Activated CD4-positive, alpha-beta T cell treated with anti-CD3 and anti-CD28 coated beads, Interleukin-2, amount 10 ng/mL, durations not matched to agents 24 days and 14 days (primary cell): ENCODE results near the gene KRTAP5-10. TPM values are rescaled to one million over a fixed set of nuclear protein-coding genes. Genes with fewer than 3 reads are reported as not detected.
"Not testable (repeated sequence)": the region's sequence is repeated elsewhere in the genome, so short reads cannot be mapped to it uniquely, and the experiment has no call there.

Source experiments
- DNase-seq: peaks from one replicate; pipeline ENCODE4 v3.0.0; 2022
- H3K27ac Mint-ChIP-seq: one replicate; pipeline ENCODE4 v1.8.0; 2022; ENCODE audit warnings: mild to moderate bottlenecking, mixed read lengths
- H3K27me3 Mint-ChIP-seq: one replicate; pipeline ENCODE4 v1.8.0; 2022; ENCODE audit warnings: mixed read lengths
- H3K36me3 Mint-ChIP-seq: one replicate; pipeline ENCODE4 v1.8.0; 2022; ENCODE audit warnings: low read depth, mild to moderate bottlenecking, mixed read lengths
- H3K4me1 Mint-ChIP-seq: one replicate; pipeline ENCODE4 v1.8.0; 2021; ENCODE audit warnings: mixed read lengths
- H3K4me3 Mint-ChIP-seq: one replicate; pipeline ENCODE4 v1.8.0; 2022; ENCODE audit warnings: mild to moderate bottlenecking, moderate library complexity, mixed read lengths
- H3K9me3 Mint-ChIP-seq: one replicate; pipeline ENCODE4 v1.8.0; 2021; ENCODE audit warnings: mixed read lengths
- intact Hi-C: fragments of 100-400 bp; cut with micrococcal nuclease; formaldehyde crosslinking; loops from one replicate; pipeline ENCODE4 v1.15.1; 2023
- total RNA-seq: library from RNA; stranded (reverse); gene quantifications from 2 replicates; pipeline ENCODE4 v1.2.3, GENCODE V29; 2022

Gene KRTAP5-10
- total RNA-seq, 1 donor from 2014 or later = not detected

DNA sequence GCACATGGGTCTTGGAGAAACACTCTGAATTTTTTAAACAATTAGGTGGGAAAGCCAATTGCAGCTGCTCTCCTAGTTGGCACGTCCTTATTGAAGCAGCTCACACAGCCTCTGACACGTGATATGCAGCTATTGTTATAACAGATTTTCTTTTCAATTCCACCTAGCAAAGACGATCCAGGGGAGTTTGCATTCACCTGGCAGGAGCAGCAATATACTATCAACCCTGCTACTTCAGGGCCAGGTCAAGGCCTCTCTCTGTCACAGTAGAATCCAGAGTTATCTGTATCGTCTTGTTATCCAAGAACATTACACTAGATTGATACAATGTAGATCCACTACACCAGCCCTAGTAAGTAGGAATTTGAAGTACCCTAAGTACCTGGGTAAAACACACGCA lies 9.1 kb downstream of the KRTAP5-10 start:
- Mint-ChIP-seq H3K27me3 (peaks cover 3% of the 10 kb centered on the region), H3K4me3 (no peak overlapping the region), H3K36me3 (no peaks in the 10 kb centered on the region), H3K27ac (no peak overlapping the region), H3K4me1 (no peaks in the 10 kb centered on the region), H3K9me3 (no peaks in the 10 kb centered on the region)
- DNase-seq = no peak
- intact Hi-C loops = no loop called here

DNA sequence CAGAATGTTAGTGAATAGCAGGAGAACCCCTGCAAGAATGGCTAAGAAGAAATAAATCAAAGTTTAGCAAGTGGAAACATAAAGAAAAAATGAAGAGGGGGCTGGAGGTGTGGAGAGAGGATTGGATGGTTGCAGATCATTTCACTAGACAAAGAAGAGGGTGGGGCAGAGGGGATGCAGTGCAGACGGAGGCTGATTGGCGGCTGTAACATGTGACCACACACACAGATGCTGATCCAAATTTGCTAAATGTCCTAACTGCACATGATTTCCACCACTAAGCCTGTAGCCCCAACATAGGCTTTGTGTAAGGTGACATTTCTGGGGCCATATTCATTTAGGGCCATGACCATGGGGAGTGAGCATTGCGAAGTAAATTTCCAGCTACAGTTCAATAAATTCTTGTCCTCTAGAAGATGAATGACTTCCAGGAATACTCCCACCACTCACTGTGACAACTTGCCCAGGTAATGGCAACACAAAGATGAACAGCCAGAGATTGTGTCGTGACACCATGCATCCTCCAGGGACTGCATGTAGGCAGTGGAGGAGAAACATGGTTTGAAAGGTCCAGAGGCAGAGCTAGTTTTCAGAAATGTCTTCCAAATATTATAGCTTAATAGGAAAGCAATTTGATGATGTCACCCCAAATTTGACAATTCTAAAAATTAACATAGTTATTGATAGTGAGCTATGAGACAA lies 10.5 kb downstream of the KRTAP5-10 start:
- intact Hi-C loops = no loop called here
- peaks cover 7% of the 10 kb centered on the region for H3K4me1 Mint-ChIP-seq
- no peaks in the 10 kb centered on the region for H3K36me3 Mint-ChIP-seq
- H3K27ac Mint-ChIP-seq = no peak overlapping the region
- no peak for DNase-seq
- peaks cover 8% of the 10 kb centered on the region for H3K27me3 Mint-ChIP-seq
- no peaks in the 10 kb centered on the region for H3K9me3 Mint-ChIP-seq
- H3K4me3 Mint-ChIP-seq = no peak overlapping the region

DNA sequence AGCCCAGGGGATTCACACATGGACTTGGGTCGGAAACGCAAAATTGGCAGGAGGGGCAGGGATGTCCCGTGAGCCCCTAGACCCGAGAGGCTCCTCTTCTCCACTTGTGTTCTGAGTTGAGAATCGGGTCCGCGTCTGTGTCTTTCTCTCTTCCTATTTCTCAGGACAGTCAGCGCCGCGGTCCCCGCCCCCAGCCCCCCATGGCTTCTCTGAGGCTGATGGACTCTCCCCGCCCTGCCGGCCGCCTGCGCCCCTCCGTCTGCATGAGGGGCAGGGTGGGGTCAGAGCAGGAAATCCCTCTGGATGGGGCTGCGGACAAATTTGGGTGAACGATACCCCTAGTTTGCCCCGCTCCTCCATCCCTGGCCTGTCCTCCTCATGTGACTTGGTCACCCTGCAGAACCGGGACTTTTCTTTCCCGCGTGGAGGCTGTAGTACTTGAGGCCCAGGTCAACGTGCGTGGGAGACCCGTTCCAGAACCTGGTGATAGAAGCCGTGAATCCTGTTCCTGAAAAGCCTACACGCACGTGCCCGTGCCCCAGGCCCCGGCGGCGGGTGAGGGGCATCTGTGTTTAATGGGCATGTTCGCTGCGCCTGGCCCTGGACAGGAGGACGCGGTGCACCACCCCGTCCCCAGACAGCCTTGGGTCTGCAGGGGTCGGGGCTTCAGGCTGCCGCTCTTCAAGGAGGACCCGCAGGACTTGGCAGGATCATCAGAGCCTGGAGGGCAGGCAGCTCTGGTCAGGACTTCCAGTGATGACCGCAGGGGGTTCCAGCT lies 11.5 kb downstream of the KRTAP5-10 start:
- DNase-seq, H3K36me3 Mint-ChIP-seq, H3K9me3 Mint-ChIP-seq, intact Hi-C loops, H3K4me1 Mint-ChIP-seq, H3K4me3 Mint-ChIP-seq, H3K27ac Mint-ChIP-seq: not testable (repeated sequence)
- peaks cover 14% of the 10 kb centered on the region for H3K27me3 Mint-ChIP-seq

DNA sequence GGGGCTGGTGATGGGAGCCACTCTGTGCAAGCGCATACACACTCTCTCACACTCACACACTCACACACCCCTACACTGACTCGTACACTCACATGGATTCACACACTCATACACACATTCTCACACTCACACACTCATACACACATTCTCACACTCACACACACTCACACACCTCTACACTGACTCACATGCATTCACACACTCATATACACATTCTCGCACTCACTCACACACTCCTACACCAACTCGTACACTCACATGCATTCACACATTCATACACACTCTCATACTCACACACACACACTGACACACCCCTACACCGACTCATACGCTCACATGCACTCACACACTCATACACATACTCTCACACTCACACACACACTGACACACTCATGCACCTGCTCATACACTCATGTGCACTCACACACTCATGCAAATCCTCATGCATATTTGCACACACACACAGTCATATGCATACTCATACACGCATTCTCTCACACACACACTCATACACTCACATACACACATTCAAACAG lies 12.2 kb downstream of the KRTAP5-10 start:
- intact Hi-C loops = no loop called here
- Mint-ChIP-seq H3K27me3 (peaks cover 16% of the 10 kb centered on the region), H3K4me1 (peaks cover 9% of the 10 kb centered on the region), H3K4me3 (no peak overlapping the region), H3K36me3 (no peaks in the 10 kb centered on the region), H3K27ac (no peak overlapping the region), H3K9me3 (no peaks in the 10 kb centered on the region)
- no peak for DNase-seq

DNA sequence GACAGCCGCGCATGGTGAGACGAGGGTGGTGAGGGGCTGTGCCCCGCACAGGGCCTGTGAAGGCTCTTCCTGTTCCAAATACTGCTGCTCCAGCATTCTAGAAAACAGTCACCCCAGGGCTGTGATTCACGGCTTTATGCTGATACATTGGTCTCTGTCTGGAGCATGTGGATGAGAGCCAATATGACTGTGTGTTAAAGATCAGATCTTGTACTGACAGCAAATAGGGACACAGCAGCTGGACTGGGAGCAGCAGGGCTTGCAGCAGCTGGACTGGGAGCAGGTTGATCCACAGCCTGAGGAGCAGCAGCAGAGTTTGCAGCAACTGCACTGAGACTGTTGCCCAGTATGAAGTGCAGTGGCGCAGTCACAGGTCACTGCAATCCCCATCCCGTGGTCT lies 14.2 kb downstream of the KRTAP5-10 start:
- H3K9me3 Mint-ChIP-seq, DNase-seq, H3K4me1 Mint-ChIP-seq, H3K36me3 Mint-ChIP-seq, H3K4me3 Mint-ChIP-seq, intact Hi-C loops, H3K27ac Mint-ChIP-seq: not testable (repeated sequence)
- H3K27me3 Mint-ChIP-seq = peaks cover 16% of the 10 kb centered on the region

DNA sequence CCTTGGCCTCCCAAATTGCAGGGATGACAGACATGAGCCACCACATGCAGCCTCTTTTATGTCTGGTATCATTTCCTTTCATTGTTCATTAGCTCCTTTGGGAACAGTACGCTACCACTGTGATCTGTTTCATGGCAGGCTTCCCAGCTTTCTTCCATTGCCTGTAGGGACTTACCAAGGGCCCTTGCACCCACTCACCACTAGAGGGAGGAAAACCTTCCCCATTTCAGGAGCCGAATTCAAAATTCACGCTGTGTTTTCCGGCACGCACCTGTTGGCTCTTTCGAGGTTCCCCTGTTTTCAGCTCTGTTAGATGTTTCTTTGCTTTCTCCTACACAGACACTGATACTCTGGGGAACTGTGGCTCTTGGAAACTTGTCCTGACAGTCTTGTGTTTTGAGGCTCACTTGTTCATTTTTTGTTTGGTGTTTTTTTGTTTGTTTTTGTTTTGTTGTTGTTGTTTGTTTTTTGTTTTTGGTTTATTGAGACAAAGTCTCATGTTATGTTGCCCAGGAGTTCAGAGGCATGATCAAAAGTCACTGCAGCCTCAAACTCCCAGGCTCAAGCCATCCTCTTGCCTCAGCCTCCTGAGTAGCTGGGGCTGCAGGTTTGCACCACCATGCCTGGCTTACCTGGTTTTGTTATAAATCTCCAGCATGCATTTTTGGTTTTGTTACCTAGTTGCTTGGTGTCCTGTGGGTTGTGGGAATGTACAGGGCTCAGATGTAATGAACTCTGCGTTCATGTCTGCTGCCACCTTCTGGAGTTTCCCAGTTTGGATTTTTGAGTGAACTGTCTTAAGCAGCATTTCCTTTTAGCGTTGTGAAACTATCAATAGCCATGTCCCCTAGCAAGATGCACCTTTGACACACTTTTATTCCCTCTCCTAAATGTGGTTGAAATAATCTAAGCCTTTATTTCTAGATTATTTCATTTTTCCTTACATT lies 15.0 kb downstream of the KRTAP5-10 start:
- peaks cover 9% of the 10 kb centered on the region for H3K4me1 Mint-ChIP-seq
- no peak overlapping the region for H3K27ac Mint-ChIP-seq
- no peaks in the 10 kb centered on the region for H3K9me3 Mint-ChIP-seq
- H3K36me3 Mint-ChIP-seq = no peaks in the 10 kb centered on the region
- H3K4me3 Mint-ChIP-seq = no peak overlapping the region
- intact Hi-C loops = no loop called here
- DNase-seq = peak; percentile 72
- peaks cover 16% of the 10 kb centered on the region for H3K27me3 Mint-ChIP-seq

DNA sequence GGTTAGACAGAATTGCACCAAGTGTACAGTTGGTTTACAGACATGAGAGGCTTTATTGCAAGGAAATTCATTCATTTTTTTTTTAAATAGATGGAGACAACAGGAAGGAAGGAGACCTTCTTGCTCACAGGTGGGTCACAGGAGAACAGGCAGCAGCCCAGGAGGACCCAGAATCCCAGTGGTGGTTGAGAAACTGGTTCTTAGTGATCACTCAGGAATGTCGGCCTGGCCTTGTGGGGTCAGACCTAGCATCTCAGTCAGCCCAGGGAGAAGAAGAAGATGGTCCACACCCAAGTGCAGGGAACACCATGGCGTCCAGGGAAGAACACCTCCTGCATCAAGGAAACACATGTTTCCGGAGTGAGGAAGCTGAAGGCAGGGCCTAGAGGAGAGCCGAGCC lies 16.5 kb downstream of the KRTAP5-10 start:
- no peak for DNase-seq
- intact Hi-C loops = no loop called here
- Mint-ChIP-seq H3K4me3 (no peak overlapping the region), H3K36me3 (no peaks in the 10 kb centered on the region), H3K27ac (no peak overlapping the region), H3K9me3 (no peaks in the 10 kb centered on the region), H3K27me3 (peaks cover 16% of the 10 kb centered on the region), H3K4me1 (peaks cover 9% of the 10 kb centered on the region)

DNA sequence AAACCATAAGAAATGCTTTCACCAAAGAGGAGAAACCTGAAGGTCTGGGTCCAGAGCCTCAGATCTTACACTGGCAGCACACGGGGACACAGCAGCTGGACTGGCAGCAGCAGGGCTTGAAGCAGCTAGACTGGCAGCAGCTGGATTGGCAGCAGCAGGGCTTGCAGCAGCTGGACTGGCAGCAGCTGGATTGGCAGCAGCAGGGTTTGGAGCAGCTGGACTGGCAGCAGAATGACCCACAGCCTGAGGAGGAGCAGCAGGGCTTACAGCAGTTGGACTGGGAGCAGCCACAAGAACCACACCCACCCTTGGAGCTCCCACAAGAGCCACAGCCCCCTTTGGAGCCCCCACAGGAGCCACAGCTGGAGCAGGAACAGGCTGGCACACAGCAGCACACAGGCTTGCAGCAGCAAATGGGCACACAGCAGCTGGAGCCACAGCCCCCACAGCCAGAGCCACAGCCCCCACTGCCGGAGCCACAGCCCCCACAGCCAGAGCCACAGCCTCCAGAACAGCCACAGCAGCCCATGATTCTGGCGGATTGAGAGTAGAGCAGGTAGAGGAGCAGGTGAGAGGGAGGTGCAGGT lies 17.0 kb downstream of the KRTAP5-10 start, which contains the start of gene KRTAP5-11:
Gene KRTAP5-11, minus strand, starts transcription at position 567 of the 587 bp plus-strand sequence. Its CDS starts 38 bp downstream, at position 529.
- peaks cover 16% of the 10 kb centered on the region for H3K27me3 Mint-ChIP-seq
- intact Hi-C loops = no loop called here
- DNase-seq = no peak
- H3K9me3 Mint-ChIP-seq = no peaks in the 10 kb centered on the region
- no peaks in the 10 kb centered on the region for H3K36me3 Mint-ChIP-seq
- H3K27ac Mint-ChIP-seq = no peak within 1 kb of the TSS
- no peak within 1 kb of the TSS for H3K4me3 Mint-ChIP-seq
- peaks cover 9% of the 10 kb centered on the region for H3K4me1 Mint-ChIP-seq

DNA sequence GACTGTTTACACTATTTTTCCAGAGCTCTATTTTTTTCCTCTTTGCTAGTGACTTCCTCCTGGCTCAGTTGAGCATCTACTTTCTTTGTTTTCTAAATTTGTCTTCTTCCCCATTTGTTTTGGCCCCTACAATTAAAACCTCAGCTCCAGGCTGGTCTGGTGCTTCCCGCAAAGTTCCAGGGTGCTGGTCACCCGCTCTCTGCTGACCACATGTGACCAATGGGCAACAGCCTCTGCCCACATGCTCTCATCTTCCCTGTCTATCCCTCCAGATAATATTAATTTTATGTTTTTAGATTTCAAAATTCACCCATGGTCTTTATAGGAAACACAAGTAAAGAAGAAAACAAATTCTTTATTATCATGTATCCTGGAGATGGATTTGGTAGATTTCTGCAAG lies 17.6 kb downstream of the KRTAP5-10 start:
- H3K4me1 Mint-ChIP-seq, H3K27ac Mint-ChIP-seq, H3K4me3 Mint-ChIP-seq, intact Hi-C loops, H3K36me3 Mint-ChIP-seq, DNase-seq, H3K9me3 Mint-ChIP-seq: not testable (repeated sequence)
- H3K27me3 Mint-ChIP-seq = peaks cover 16% of the 10 kb centered on the region

DNA sequence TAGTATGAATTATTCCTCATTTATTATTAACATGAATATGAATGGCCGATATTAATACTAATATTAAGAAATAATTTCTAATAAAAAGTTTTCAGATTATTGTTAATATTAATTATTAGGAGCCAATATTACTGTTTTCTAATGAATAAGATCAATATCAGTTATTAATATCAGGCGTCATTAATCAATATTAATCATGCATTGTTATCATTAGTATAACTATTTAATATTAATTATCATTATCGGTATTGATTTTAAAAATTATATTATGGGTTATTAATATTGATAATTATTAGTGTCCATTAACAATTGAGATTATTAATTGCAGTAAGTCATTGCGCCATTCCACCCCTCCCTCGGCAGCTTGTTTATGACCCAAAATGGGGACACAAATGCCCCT lies 20.3 kb downstream of the KRTAP5-10 start:
- H3K27ac Mint-ChIP-seq, DNase-seq, H3K36me3 Mint-ChIP-seq, H3K4me3 Mint-ChIP-seq, intact Hi-C loops, H3K9me3 Mint-ChIP-seq, H3K4me1 Mint-ChIP-seq: not testable (repeated sequence)
- peaks cover 11% of the 10 kb centered on the region for H3K27me3 Mint-ChIP-seq

DNA sequence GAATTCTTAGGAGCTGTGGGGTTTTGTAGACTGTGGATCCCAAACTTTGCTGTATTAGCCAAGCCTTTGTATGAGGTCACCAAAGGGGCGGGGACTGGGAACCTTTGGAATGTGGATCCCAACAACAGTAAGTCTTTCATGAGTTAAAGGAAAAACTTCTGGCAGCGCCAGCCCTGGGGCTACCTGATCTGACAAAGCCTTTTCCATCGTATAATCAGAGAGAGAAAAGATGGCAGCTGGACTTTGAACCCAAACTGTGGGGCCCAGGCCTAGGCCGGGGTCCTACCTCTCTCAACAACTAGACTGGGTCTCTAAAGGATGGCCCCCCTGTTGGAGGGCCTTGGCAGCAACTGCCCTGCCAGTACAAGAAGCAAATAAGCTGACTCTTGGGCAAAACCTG lies 23.0 kb downstream of the KRTAP5-10 start:
- DNase-seq, intact Hi-C loops, H3K4me3 Mint-ChIP-seq: not testable (repeated sequence)

DNA sequence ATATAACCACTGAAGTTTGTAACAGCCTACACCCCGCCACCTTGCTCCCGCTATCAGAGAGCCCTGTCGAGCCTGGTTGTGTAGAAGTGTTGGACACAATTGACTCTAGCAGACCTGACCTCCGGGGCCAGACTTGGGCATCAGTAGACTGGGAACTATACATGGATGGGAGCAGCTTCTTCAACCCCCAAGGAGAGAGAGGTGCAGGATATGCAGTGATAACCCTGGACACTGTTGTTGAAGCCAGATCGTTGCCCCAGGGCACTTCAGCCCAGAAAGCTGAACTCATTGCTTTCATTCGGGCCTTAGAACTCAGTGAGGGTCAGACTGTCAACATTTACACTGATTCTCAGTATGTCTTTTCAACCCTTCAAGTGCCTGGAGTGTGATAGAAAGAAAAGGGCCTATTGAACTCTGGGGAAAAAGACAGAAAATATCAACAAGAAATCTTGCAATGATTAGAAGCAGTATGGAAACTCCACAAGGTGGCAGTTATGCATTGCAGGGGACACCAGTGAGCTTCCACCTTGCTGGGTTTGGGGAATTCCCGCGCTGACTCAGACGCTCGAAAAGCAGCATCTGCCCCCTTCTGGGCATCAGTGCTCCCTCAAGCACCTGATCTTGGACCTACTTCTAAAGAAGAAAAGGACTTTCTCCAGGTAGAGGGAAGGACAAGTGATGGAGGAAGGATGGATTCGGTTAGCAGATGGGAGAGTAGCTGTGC lies 23.6 kb downstream of the KRTAP5-10 start:
- intact Hi-C loops, H3K4me1 Mint-ChIP-seq, H3K4me3 Mint-ChIP-seq, H3K9me3 Mint-ChIP-seq, H3K27me3 Mint-ChIP-seq, H3K36me3 Mint-ChIP-seq: not testable (repeated sequence)
- DNase-seq = peak; percentile 82
- peak overlapping the region; percentile 29 for H3K27ac Mint-ChIP-seq

More for the DNA sequence above, 23.0 kb downstream of the KRTAP5-10 start:
- not testable (repeated sequence) for H3K36me3 Mint-ChIP-seq, H3K9me3 Mint-ChIP-seq, H3K4me1 Mint-ChIP-seq, H3K27ac Mint-ChIP-seq, H3K27me3 Mint-ChIP-seq

DNA sequence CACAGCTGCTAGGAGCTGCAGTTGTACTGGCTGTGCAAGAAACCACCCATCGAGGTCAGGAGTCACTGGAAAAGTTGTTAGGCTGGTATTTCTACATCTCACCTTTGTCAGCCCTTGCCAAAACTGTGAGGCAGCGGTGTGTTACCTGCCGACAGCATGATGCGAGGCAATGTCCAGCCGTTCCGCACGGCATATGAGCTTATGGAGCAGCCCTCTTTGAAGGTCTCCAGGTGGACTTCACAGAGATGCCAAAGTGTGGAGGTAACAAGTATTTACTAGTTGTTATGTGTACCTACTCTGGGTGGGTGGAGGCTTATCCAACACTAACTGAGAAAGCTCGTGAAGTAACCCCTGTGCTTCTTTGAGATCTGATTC lies 24.2 kb downstream of the KRTAP5-10 start:
- DNase-seq, H3K27ac Mint-ChIP-seq, H3K9me3 Mint-ChIP-seq, intact Hi-C loops, H3K36me3 Mint-ChIP-seq, H3K4me1 Mint-ChIP-seq, H3K27me3 Mint-ChIP-seq, H3K4me3 Mint-ChIP-seq: not testable (repeated sequence)
